Activated T-cell treated with anti-CD3 and anti-CD28 coated beads, Interleukin-2, amount 50 U/mL, for 24 hours (primary cell): Measurements from ENCODE around the gene THRSP.
"Not testable (repeated sequence)": the region's sequence is repeated elsewhere in the genome, so short reads cannot be mapped to it uniquely, and the experiment has no call there.

ENCODE experiments used
- DNase-seq: peaks from one replicate; pipeline ENCODE4 v3.0.0-alpha.2; 2020
- H3K27ac Mint-ChIP-seq: 2 replicates; pipeline ENCODE4 v1.8.0; 2020; ENCODE audit warnings: mild to moderate bottlenecking, mixed read lengths
- H3K27me3 Mint-ChIP-seq: 2 replicates; pipeline ENCODE4 v1.8.0; 2020; ENCODE audit warnings: mixed read lengths
- H3K36me3 Mint-ChIP-seq: 2 replicates; pipeline ENCODE4 v1.8.0; 2020; ENCODE audit warnings: low read depth, mixed read lengths
- H3K4me1 Mint-ChIP-seq: 2 replicates; pipeline ENCODE4 v1.8.0; 2020; ENCODE audit warnings: low read depth, mixed read lengths
- H3K4me3 Mint-ChIP-seq: 2 replicates; pipeline ENCODE4 v1.8.0; 2020; ENCODE audit warnings: mild to moderate bottlenecking, moderate library complexity, mixed read lengths
- H3K9me3 Mint-ChIP-seq: 2 replicates; pipeline ENCODE4 v1.8.0; 2020; ENCODE audit warnings: mixed read lengths

The THRSP gene, protein sequence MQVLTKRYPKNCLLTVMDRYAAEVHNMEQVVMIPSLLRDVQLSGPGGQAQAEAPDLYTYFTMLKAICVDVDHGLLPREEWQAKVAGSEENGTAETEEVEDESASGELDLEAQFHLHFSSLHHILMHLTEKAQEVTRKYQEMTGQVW

DNA sequence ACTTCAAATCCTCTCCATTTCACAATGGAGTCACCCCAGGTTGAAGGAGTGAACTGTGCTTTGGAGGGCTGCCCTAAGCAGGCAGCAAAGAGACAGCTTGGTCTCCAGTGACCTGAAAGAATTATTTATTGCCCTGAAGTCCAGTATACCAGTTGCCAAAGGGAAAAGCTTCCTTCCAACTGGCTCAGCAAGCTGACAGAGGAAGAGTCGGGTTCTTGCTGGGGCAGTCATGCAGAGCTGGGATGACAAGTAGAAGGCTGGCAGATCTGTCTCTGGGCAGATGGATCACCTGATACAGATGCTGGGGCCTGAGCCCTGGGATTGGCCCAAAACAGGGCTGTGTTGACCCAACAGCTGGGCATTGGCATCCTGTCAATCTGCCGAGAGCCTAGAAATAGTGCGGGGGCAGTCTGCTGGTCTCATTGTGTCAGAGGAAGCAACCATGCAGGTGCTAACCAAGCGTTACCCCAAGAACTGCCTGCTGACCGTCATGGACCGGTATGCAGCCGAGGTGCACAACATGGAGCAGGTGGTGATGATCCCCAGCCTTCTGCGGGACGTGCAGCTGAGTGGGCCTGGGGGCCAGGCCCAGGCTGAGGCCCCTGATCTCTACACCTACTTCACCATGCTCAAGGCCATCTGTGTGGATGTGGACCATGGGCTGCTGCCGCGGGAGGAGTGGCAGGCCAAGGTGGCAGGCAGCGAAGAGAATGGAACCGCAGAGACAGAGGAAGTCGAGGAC, at the start of gene THRSP:
TSS of gene THRSP (plus strand) at position 422 of the 742 bp plus-strand sequence. CDS start at position 443, 21 bp downstream.
- Mint-ChIP-seq H3K27ac (no peak within 1 kb of the TSS), H3K9me3 (no peaks in the 10 kb centered on the region)

DNA sequence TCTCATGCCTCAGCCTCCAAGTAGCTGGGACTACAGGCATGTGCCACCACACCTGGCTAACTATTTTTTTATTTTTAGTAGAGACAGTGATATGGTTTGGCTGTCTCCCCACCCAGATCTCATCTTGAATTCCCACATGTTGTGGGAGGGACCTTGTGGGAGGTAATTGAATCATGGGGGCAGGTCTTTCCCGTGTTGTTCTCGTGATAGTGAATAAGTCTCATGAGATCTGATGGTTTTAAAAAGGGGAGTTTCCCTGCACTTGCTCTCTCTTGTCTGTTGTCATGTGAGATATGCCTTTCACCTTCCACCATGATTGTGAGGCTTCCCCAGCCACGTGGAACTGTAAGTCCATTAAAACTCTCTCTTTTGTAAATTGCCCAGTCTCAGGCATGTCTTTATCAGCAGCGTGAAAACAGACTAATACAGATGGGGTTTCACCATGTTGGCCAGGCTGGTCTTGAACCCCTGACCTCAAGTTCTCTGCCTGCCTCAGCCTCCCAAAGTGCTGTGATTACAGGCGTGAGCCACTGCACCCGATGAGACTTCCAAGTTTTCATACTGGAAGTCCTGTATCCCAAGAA, 48.6 kb upstream of the THRSP start:
- not testable (repeated sequence) for H3K4me3 Mint-ChIP-seq, H3K36me3 Mint-ChIP-seq, DNase-seq, H3K4me1 Mint-ChIP-seq, H3K27ac Mint-ChIP-seq, H3K9me3 Mint-ChIP-seq, H3K27me3 Mint-ChIP-seq

More for the DNA sequence above, at the start of gene THRSP:
- no peak for DNase-seq
- Mint-ChIP-seq H3K36me3 (peaks cover 15% of the 10 kb centered on the region), H3K4me1 (no peaks in the 10 kb centered on the region), H3K4me3 (no peak within 1 kb of the TSS), H3K27me3 (no peaks in the 10 kb centered on the region)

DNA sequence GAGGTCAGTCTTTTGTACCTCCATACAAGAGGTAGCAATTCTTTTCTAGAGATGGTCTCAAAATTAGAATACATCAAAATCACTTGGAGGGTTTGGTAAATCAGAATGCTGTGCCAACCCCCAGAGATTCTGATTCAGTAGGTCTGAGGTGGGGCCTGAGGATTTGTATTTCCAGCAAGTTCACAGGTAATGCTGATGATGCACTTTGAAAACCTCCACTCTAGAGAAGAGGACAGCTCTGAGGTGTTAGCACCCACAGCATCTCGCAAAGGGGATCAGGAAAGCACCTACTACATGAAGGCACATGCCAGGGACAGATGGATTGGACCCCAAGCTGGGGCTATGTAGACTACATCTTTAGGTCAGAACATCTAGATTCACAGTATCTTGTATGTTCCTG, 47.8 kb upstream of the THRSP start:
- H3K36me3 Mint-ChIP-seq: no peaks in the 10 kb centered on the region
- no peaks in the 10 kb centered on the region for H3K27me3 Mint-ChIP-seq
- H3K4me3 Mint-ChIP-seq: no peak overlapping the region
- no peak for DNase-seq
- no peaks in the 10 kb centered on the region for H3K9me3 Mint-ChIP-seq
- H3K27ac Mint-ChIP-seq: no peak overlapping the region
- H3K4me1 Mint-ChIP-seq: no peaks in the 10 kb centered on the region

DNA sequence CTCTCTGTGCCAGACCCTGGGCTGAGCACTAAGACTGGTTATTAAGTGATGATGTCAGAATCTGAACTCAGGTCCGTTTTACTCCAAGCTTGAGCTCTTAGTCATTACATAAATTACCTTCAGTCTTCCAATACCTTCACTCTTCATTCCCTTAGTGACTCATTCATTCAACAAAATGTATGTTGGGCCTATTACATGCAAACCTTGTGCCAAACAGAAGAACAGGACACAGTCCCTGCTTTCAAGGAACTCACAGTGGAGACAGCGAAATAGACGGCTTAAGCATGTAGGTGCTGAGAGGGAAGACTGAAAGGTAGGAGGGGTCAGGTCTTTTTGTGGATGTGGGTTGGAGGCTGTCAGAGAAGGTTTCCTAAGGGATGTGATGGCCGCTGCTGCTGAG, 43.9 kb upstream of the THRSP start:
- Mint-ChIP-seq H3K27me3 (peaks cover 27% of the 10 kb centered on the region), H3K27ac (no peak overlapping the region), H3K4me1 (peaks cover 3% of the 10 kb centered on the region), H3K9me3 (no peaks in the 10 kb centered on the region), H3K4me3 (no peak overlapping the region), H3K36me3 (no peaks in the 10 kb centered on the region)
- no peak for DNase-seq

DNA sequence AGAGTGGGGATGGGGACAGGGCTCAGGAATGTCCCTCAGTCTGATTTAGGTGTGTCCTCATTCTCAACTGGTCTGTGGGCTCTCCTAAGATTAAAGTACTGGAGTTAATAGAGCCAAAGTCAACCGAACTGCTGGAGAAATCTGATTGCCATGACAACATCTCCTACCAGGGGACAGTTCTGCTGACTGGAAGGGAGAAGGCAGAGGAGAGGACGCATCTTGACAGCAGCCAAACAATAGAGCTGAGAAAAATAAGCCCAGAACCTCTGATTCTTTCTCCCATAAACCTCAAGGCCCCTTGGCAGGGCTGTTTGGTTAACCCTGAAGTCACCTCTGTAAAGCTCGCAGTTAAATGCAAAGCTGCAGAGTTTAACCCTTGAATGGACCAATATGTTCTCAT, 43.4 kb upstream of the THRSP start:
- Mint-ChIP-seq H3K9me3 (no peaks in the 10 kb centered on the region), H3K4me1 (peaks cover 3% of the 10 kb centered on the region), H3K4me3 (no peak overlapping the region), H3K27me3 (peaks cover 27% of the 10 kb centered on the region), H3K27ac (no peak overlapping the region), H3K36me3 (no peaks in the 10 kb centered on the region)
- no peak for DNase-seq

DNA sequence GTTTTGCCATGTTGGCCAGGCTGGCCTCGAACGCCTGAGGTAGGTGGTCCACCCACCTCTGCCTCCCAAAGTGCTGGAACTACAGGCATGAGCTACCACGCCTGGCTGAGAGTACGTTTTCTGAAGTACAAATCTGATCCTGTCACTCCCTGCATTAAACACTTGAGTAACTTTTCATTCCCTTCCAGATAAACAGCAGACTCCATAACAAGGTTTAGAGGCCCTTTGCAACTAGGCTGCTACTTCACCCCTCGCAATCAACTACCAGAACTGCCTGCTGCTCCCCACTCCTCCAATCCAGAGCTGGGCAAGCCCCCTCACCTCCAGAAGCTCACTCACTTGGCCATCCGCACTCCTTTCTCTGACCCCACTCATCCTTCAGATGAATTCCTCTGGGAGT, 42.0 kb upstream of the THRSP start:
- Mint-ChIP-seq H3K36me3 (no peaks in the 10 kb centered on the region), H3K27ac (no peak overlapping the region), H3K27me3 (peaks cover 27% of the 10 kb centered on the region), H3K9me3 (no peaks in the 10 kb centered on the region), H3K4me3 (no peak overlapping the region), H3K4me1 (peaks cover 3% of the 10 kb centered on the region)
- DNase-seq: no peak

DNA sequence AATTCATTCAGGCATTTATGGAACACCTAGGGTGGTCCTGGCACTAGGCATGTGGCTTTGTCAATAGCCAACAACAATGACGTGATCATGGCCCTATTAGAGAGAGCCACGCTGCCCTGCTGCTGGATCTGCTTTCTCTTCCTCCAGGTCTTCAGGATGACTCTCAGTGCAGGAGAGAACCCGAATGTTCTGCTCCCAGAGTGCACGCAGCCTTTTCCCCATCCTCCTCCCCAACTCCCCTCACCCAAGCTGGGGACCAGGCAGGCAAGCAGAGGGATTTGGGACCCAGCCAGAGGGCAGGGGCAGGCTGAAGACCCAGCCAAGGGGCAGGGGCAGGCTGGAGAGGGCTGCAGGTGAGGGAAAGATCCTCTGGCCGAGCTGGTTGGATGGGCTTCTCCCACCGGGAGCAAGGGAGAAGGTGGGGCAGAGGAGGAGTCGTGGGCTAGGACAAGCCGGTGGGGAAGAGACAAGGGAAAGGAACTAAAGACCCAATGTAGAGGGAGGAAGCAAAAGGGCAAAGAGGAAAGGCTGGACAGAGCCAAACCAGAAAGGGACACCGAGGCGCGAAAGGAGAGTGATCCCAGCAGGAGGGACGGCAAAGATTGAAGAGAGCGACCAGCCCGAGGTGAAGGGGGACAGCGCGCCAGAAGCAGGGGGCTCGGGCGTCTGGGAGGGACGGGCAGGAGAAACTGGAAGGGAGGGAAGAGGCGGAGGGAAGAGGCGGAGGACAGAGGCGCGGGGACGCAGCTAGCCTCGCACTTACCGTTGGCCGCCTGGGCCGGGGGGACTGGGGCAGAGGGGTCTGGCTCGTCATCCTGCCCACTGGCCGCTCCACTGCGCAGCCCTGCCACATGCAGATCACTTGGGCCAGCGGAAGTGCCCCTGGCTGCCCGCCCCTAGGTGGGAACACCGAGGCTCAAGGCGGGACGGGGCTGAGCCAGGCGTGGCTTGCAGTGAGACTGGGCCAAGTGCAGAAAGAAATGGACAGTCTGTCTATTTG, 41.0 kb upstream of the THRSP start, which contains the start of gene KCTD14:
TSS of gene KCTD14 (minus strand) at position 880 of the 1,000 bp plus-strand sequence. CDS start at position 853, 27 bp downstream.
- H3K4me1 Mint-ChIP-seq: peaks cover 3% of the 10 kb centered on the region
- H3K4me3 Mint-ChIP-seq: no peak within 1 kb of the TSS
- no peak for DNase-seq
- peaks cover 27% of the 10 kb centered on the region for H3K27me3 Mint-ChIP-seq
- H3K27ac Mint-ChIP-seq: no peak within 1 kb of the TSS
- no peaks in the 10 kb centered on the region for H3K9me3 Mint-ChIP-seq
- H3K36me3 Mint-ChIP-seq: no peaks in the 10 kb centered on the region

DNA sequence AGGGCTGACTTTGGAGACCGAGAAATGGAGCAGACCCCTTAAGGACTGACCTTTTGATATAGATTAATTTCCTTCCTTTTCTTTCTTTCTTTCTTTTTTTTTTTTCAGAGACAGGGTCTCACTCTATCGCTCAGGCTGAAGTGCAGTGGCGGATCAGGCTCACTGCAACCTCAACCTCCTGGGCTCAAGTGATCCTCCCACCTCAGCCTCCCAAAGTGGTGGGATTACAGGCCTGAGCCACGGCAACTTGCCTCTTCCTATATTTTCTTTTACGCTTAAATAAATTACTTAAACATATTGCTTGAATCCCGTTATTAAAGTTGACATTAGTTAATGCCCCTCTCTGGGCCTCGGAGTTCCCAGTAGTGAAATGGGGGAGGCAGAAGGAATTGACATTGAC, 40.2 kb upstream of the THRSP start:
- Mint-ChIP-seq H3K27me3 (peaks cover 27% of the 10 kb centered on the region), H3K27ac (no peak overlapping the region), H3K4me1 (peaks cover 3% of the 10 kb centered on the region), H3K4me3 (no peak overlapping the region), H3K36me3 (no peaks in the 10 kb centered on the region), H3K9me3 (no peaks in the 10 kb centered on the region)
- DNase-seq: no peak

DNA sequence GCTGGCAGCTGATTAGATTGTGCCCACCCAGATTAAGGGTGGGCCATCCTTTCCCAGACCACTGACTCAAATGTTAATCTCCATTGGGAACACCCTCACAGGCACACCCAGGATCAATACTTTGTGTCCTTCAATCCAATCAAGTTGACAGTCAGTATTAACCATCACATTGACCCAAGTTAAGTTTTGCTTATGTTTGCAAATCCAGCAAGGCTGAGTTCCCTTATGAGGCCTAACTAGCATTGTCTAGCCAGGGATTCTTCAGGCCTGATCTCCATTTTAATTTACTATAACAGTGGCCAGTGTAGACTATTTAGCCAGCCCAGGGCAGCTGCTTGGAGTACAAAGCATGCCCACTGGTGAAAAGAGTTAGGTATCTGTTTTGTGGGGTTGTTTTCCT, 38.3 kb upstream of the THRSP start:
- DNase-seq: no peak
- Mint-ChIP-seq H3K27me3 (peaks cover 27% of the 10 kb centered on the region), H3K36me3 (no peaks in the 10 kb centered on the region), H3K9me3 (no peaks in the 10 kb centered on the region), H3K4me1 (peaks cover 3% of the 10 kb centered on the region), H3K4me3 (no peak overlapping the region), H3K27ac (no peak overlapping the region)

DNA sequence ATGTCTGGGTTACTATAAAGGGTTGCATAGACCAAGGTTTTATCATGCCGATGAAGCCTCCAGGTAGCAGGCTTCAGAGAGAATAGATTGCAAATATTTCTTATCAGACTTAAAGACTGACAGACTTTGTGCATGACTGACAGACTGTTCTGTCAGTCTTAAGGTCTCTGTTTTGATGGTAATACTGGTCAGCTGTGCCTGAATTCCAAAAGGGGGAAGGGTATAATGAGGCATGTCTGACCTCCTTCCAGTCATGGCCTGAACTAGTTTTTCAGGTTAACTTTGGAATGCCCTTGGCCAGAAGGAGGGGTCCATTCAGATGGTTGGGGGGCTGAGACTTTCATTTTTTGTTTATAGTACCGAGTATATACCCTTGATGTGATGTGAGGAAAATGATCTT, 35.9 kb upstream of the THRSP start:
- peaks cover 1% of the 10 kb centered on the region for H3K4me1 Mint-ChIP-seq
- no peak for DNase-seq
- H3K9me3 Mint-ChIP-seq: no peaks in the 10 kb centered on the region
- no peak overlapping the region for H3K27ac Mint-ChIP-seq
- H3K27me3 Mint-ChIP-seq: peaks cover 14% of the 10 kb centered on the region
- H3K4me3 Mint-ChIP-seq: no peak overlapping the region
- no peaks in the 10 kb centered on the region for H3K36me3 Mint-ChIP-seq

DNA sequence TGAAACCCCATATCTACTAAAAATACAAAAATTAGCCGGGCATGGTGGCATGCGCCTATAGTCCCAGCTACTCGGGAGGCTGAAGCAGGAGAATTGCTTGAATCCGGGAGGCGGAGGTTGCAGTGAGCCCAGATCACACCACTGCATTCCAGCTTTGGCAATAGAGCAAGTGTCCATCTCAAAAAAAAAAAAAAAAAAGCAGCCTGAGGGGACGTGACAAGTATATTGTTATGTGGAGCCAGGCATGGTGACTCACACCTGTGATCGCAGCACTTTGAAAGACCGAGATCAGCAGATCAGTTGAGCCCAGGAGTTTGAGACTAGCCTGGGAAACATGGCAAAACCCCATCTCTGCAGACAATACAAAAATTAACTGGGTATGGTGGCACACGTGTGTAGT, 35.2 kb upstream of the THRSP start:
- H3K36me3 Mint-ChIP-seq, DNase-seq, H3K27me3 Mint-ChIP-seq, H3K4me1 Mint-ChIP-seq, H3K27ac Mint-ChIP-seq, H3K4me3 Mint-ChIP-seq, H3K9me3 Mint-ChIP-seq: not testable (repeated sequence)

DNA sequence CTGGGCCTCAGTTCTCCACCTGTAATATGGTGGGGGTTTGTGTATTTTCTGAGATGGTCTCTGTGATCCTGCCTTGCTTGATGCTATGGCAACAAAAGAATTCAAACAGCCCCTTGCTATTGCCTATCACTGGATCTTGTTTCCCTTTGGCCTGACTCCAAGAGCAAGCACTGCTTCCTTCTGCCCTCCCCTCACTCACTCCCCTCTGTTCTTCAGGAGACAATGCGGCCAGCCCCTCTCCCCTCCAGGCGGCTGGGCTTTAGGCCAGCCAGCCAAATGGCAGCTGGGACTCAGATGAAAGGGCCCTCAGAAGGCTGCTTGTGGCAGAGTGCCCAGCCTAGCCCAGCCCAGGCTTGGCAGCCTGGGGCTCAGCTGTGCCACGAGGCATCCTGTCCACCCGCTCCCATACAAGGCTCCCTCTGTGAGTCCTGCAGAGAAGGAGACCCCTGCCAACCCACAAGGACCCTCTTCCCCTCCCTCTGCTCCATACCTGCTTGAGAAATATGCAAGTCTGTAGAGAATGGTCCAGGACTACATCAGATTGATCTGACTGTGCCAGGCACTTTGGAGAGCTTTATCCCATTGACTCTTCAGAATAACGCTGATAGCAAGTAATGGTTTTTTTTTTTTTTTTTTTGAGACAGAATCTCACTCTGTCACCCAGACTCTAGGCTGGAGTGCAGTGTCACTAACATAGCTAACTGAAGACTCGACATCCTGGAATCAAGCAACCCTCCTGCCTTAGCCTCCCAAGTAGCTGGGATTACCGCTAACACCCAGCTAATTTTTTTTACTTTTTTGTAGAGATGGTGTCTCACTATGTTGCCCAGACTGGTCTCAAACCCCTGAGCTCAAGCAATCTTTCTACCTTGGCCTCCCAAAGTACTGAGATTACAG, 33.0 kb upstream of the THRSP start:
- Mint-ChIP-seq H3K4me1 (no peaks in the 10 kb centered on the region), H3K27me3 (no peaks in the 10 kb centered on the region), H3K9me3 (no peaks in the 10 kb centered on the region), H3K36me3 (no peaks in the 10 kb centered on the region), H3K4me3 (no peak overlapping the region), H3K27ac (no peak overlapping the region)
- DNase-seq: no peak

DNA sequence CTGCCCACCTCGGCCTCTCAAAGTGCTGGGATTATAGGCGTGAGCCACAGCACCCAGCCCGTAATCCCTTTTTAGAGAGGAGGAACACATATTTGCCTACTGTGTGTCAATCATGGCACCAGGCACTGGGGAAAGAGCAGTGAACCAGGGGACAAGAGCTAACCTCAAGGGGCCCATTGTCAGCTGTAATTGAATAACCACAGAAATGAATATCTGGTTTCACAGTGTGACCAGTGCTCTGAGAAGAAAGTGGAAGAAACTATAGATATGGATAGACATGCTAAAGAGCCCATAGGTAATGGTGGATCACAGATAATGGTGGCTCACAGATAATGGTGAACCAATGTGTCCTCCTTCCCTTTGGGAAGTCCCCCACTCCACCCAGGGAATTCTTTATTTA, 32.0 kb upstream of the THRSP start:
- H3K9me3 Mint-ChIP-seq: no peaks in the 10 kb centered on the region
- H3K27ac Mint-ChIP-seq: no peak overlapping the region
- H3K36me3 Mint-ChIP-seq: no peaks in the 10 kb centered on the region
- DNase-seq: no peak
- no peak overlapping the region for H3K4me3 Mint-ChIP-seq
- H3K27me3 Mint-ChIP-seq: no peaks in the 10 kb centered on the region
- H3K4me1 Mint-ChIP-seq: no peaks in the 10 kb centered on the region

DNA sequence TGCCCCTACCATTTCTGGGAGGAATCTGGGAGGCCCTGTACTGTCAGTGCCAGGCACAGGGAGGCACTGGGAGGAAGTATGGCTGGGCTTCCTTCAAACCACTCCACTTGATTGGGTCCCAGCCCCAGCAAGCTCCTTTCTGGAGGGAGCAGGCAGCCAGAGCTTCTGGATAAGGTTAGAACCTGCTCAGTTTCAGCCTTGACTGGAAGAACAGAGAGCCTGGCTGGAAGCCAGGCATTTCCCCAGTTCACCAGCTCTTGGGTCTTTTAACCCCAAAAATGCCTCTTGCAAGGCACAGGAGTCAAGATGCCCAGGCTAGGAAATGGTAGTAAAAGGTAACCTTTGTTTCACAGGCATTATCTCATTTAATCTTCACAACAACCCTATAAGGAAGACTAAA, 31.6 kb upstream of the THRSP start:
- DNase-seq: no peak
- H3K36me3 Mint-ChIP-seq: no peaks in the 10 kb centered on the region
- H3K4me3 Mint-ChIP-seq: no peak overlapping the region
- H3K27ac Mint-ChIP-seq: no peak overlapping the region
- no peaks in the 10 kb centered on the region for H3K9me3 Mint-ChIP-seq
- H3K4me1 Mint-ChIP-seq: no peaks in the 10 kb centered on the region
- H3K27me3 Mint-ChIP-seq: no peaks in the 10 kb centered on the region
